Iris pigment epithelial cell (primary cell): ENCODE data around the gene B3GALT6.

ENCODE experiments used
- DNase-seq: peaks from one replicate; pipeline ENCODE4 v3.0.0-alpha.2; 2011; ENCODE audit warnings: low read depth

B3GALT6 gene

DNA sequence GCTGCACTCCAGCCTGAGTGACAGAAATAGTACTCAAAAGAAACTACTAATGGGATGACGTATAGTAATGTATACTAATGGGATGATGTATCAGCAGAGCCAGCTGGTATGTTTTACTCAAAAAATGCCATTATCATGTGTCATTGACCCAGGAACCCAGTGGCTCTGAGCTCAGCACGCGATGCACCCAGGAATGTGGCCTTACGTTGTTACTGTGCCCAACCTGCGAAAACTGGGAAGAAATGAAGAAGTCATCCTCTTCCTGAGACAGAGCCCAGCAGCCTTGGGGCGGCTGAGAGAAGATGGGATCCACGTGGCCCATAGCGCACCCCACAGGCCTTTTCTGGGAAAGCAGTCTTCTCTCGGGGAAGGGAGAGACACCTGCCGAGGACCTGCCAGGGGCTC, 32.8 kb downstream of the B3GALT6 start:
- peak; percentile 97 for DNase-seq

GRCh38 chr1:1267488-1268283, 35.6 kb downstream of the B3GALT6 start:
- no peak for DNase-seq

DNA sequence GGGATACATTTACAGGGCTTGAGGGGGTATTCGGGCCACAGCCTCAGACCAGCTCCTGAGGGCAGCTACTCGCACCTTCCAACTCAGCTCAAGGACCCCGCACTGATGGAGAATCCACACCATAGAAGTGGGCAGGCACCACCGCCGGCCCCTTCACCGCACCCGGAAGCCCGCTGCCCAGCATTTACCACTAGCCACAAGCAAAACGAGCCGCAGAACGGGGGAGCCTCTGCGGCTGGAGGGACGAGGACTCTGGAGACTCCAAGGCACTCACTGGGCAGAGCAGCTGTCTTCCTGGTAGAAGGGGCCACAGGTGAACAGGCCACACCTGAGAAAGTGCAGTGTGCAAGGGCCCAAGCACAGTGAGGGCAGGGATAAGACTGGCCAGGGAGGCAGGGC, 36.2 kb downstream of the B3GALT6 start:
- no peak for DNase-seq

- peak; percentile 34 for DNase-seq
Measured at GRCh38 chr1:1270813-1271212, 38.8 kb downstream of the B3GALT6 start.

DNA sequence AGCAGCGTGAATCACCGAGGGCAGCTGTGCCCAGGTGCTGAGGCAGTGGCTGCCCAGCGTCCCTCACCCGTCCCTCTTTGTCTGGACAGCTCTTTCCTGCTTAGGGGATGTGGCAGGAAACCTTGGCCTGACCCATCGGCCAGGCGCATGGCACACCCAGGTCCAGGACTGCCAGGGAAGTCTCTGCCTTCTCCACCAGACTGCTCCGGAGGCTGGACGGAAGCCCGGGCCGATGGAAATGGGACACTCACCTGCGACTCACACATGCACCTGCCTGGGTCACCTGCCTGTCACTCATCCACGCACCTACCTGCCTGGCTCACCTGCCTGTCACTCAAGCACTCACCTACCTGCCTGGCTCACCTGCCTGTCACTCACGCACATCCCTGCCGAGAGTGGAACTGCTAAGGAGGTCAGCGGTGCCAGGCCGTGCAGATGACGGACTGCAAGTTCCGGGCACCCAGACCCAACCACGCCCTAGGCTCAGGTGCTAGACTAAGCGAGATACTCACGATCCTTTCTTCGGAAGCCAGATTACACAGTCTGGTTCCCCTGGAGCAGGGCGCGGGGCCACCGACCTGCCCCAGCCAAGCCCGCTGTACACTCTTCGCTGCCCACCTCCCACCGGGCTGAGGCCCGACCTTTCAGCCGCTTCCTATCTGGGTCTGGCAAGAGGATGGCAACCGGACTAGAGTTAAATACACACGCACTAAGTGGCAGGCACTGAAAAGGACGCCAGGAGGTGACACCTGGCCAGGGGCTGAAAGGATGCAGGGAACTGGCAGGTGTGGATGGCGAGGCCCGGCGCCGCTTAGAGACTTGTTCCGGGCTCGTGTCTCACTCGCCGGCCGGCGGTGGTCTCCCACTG, 40.5 kb downstream of the B3GALT6 start:
- no peak for DNase-seq

DNA sequence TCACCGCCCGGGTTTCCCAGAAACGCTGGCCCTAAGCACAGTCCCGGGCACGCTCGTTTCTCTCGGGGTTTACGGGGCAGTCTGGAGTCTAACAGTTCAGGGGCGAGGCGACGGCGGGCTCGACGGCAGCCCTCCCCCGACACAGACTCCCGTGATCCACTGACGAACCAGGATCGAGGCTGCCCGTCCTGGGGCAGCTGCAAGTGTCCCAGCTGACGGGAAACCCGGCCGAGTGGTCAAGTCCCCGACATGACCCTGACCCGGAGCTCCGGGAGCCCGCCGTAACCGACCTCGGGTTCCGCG, 41.1 kb downstream of the B3GALT6 start:
- DNase-seq = no peak

GRCh38 chr1:1273512-1274298, 41.7 kb downstream of the B3GALT6 start, which contains the start of gene UBE2J2:
TSS of gene UBE2J2 (minus strand) at chr1:1273854. CDS start at chr1:1267992, 5,862 bp downstream.
- peak; percentile 92 for DNase-seq

DNA sequence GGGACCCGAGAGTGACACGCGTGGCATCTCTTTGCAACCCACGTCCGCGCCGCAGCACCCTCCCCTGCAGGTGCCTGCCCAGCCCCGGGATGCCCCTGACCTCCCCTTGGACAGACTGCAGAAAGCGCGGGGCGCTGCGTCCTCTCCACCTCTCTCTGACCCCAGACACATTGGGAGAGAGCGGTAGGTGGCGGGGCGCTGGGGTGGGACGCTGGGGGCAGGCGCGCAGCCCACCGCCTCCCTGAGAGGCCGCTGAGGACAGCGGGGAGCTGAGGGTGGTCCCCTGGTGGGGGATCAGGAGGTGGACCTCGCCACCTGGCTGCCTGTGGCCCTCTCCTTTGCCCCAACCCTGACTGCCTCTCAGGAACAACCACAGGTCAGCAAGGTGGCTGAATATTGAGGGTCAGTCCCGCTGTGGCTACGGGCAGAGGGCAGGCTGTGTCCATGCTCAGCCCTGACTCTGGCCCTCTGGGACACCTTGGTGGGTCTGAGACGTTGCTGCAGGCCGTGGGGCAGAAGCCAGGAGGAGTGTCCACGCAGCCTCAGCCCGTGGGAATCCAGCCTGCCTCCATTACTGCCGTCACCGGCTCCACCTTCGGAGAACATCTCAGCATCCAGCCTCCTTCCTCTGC, 42.4 kb downstream of the B3GALT6 start:
- DNase-seq = no peak

- no peak for DNase-seq
Measured at GRCh38 chr1:1274931-1275431, 42.9 kb downstream of the B3GALT6 start.

GRCh38 chr1:1275836-1276235, 43.8 kb downstream of the B3GALT6 start:
- peak; percentile 47 for DNase-seq

GRCh38 chr1:1278620-1279019, 46.6 kb downstream of the B3GALT6 start:
- no peak for DNase-seq

DNA sequence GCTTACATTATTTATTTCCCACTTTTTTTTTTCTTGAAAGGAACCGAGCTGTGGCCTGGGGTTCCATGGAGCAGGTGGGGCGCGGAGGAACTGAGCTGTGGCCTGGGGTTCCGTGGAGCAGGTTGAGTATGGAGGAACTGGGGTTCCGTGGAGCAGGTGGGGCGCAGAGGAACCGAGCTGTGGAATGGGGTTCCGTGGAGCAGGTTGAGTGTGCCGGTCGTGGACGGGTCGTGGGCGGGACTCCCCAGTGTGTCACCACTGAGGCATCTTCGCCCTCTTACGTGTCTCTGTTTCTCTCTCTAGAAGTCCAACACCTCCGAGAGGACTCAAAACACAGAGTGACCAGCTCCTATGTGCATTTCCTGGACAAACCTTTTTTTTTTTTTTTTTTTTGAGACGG, 47.0 kb downstream of the B3GALT6 start:
- no peak for DNase-seq

GRCh38 chr1:1280782-1281481, 48.9 kb downstream of the B3GALT6 start:
- DNase-seq = no peak

DNA sequence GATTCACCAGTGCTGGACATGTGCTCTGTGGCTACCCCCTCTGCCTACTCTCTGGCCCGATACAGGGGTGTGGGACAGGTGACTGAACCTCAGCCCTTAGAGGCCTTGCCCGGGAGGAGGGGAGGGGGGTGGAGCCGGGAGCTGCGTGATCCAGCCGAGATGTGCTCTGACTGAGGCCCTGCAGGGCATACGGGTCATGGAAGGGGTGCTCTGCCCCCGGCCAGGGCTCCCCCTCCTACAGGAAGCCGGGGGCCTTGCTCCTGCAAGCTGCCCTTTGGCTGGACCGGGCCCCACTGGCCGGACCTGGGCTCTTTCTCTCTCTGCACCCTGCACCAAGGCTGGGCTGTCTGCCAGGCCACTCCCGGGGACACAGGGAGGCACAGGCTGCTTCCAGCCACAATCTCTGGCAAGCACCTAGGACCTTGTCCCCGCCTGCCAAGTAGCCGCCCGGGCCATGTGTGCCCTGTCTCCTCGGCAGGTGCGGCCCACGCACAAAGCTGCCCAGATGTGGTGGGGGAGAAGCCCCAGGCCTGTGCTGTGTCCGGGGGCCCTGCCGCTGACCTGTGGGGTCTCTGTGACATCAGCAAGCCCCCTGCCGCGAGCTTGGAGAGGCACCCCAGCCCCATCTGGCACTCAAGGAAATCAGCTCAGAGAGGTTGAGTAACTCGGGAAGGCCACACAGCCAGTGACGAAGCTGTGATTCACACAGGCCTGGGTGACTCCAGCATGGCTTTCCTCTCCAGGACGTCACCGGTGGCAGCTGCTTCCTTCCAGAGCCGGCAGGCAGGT, 49.7 kb downstream of the B3GALT6 start:
- peak; percentile 59 for DNase-seq

DNA sequence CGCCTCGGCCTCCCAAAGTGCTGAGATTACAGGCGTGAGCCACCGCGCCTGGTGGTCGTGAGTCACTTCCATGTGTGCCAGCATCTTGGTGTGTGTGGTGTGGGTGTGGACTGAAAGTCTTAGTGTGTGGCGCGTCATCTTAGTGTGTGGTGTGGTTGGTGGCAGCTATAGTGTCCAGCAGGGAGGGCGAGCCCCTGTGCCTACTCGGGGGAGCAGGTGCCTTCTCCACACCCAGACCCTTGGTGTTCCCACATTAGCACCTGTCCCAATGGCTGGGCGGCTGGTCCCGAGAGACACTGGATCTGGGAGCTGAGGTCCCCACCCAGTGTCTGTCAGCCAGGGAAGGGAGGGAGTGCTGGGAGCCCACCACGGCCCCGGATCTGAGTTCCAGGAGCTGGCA, 51.0 kb downstream of the B3GALT6 start:
- peak; percentile 36 for DNase-seq

DNA sequence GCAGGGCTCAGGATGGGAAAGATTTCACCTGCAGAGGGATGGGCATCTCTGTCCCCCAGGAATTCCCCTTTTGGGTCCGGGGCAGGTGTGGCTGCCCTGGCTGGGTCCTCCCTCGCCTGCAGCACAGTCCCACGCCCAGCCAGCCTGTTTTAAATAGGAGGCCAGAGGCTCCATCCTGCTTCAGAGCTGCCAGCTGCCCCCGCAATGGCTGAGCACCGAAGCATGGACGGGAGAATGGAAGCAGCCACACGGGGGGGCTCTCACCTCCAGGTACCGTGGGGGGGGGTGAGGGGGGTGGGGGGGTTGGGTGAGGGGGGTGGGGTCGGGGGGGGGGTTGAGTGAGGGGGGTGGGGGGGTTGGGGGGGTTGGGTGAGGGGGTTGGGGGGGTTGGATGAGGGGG, 51.8 kb downstream of the B3GALT6 start:
- no peak for DNase-seq
